Kidney epithelial cell (primary cell): Measurements from ENCODE around the gene ARHGEF7. TPM values are rescaled to one million over a fixed set of nuclear protein-coding genes. Genes with fewer than 3 reads are reported as not detected.

Experiments used
- DNase-seq: peaks from one replicate; pipeline ENCODE4 v3.0.0-alpha.2; 2010; ENCODE audit warnings: low read depth
- H3K27me3 ChIP-seq: 2 replicates; pipeline ENCODE4 v1.6.0; 2011; ENCODE audit warnings: low read length; ENCODE audit not compliant: control insufficient read depth, insufficient read depth
- H3K36me3 ChIP-seq: 2 replicates; pipeline ENCODE4 v1.5.1; 2011; ENCODE audit warnings: low read length; ENCODE audit not compliant: control insufficient read depth, insufficient read depth
- H3K4me3 ChIP-seq: 2 replicates; pipeline ENCODE4 v1.5.1; 2011; ENCODE audit warnings: low read depth, mild to moderate bottlenecking, control low read depth, low read length
- CTCF ChIP-seq: IDR thresholded peaks from 2 replicates; pipeline ENCODE4 v1.5.1; 2011; ENCODE audit warnings: mild to moderate bottlenecking, moderate library complexity, low read length, control low read depth, inconsistent platforms; ENCODE audit not compliant: insufficient read depth, poor library complexity, severe bottlenecking
- total RNA-seq: library from RNA; depleted of rRNA; stranded (reverse); fragments of >200 nt; gene quantifications from 2 replicates; pipeline ENCODE4 v1.2.3, GENCODE V29; 2015

Gene ARHGEF7
- total RNA-seq, 1 donor from 2014 or later = 32.4 TPM

- peaks cover 29% of the 10 kb centered on the region for H3K27me3 ChIP-seq
- no peak overlapping the region for H3K4me3 ChIP-seq
- no peak for TF ChIP-seq CTCF
- DNase-seq = no peak
- no peaks in the 10 kb centered on the region for H3K36me3 ChIP-seq
These were observed 8.1 kb downstream of the ARHGEF7 start for GRCh38 chr13:111123221-111123620.

- TF ChIP-seq CTCF = no peak
These were observed 8.5 kb downstream of the ARHGEF7 start for GRCh38 chr13:111123649-111124048.

GRCh38 chr13:111126509-111126908, 11.4 kb downstream of the ARHGEF7 start:
- no peak for TF ChIP-seq CTCF

More at GRCh38 chr13:111123649-111124048, 8.5 kb downstream of the ARHGEF7 start:
- Histone ChIP-seq H3K36me3 (no peaks in the 10 kb centered on the region), H3K27me3 (peaks cover 29% of the 10 kb centered on the region), H3K4me3 (no peak overlapping the region)
- no peak for DNase-seq

GRCh38 chr13:111129465-111130115, 14.5 kb downstream of the ARHGEF7 start:
- DNase-seq = no peak
- no peak overlapping the region for H3K4me3 ChIP-seq

More at GRCh38 chr13:111126509-111126908, 11.4 kb downstream of the ARHGEF7 start:
- no peaks in the 10 kb centered on the region for H3K36me3 ChIP-seq
- DNase-seq = no peak
- no peak overlapping the region for H3K4me3 ChIP-seq
- peaks cover 17% of the 10 kb centered on the region for H3K27me3 ChIP-seq

GRCh38 chr13:111130116-111130508, 15.0 kb downstream of the ARHGEF7 start:
- TF ChIP-seq CTCF = no peak
- Histone ChIP-seq H3K4me3 (no peak overlapping the region), H3K27me3 (peaks cover 2% of the 10 kb centered on the region), H3K36me3 (no peaks in the 10 kb centered on the region)
- DNase-seq = no peak

More at GRCh38 chr13:111129465-111130115, 14.5 kb downstream of the ARHGEF7 start:
- Histone ChIP-seq H3K27me3 (peaks cover 2% of the 10 kb centered on the region), H3K36me3 (no peaks in the 10 kb centered on the region)
- no peak for TF ChIP-seq CTCF

GRCh38 chr13:111131048-111131447, 15.9 kb downstream of the ARHGEF7 start:
- no peak overlapping the region for H3K4me3 ChIP-seq
- H3K36me3 ChIP-seq = no peaks in the 10 kb centered on the region
- H3K27me3 ChIP-seq = peaks cover 2% of the 10 kb centered on the region
- no peak for DNase-seq
- TF ChIP-seq CTCF = no peak
